OCI-LY1 (cell line): ENCODE results near the gene WNK4.

ENCODE experiments used
- EZH2 ChIP-seq: fragments of 200-600 bp; sonication (generic), shearing (Covaris generic); IDR thresholded peaks from 2 replicates; pipeline ENCODE4 v1.8.0; 2017; ENCODE audit warnings: borderline replicate concordance, mixed run types, mild to moderate bottlenecking, antibody characterized with exemption, low read length, moderate library complexity, mixed read lengths
- TF ChIP-seq, protein P1 (sequence below): fragments of 200-600 bp; sonication (generic), shearing (Covaris generic); IDR thresholded peaks from 2 replicates; pipeline ENCODE4 v1.5.1; 2017; ENCODE audit warnings: mild to moderate bottlenecking, antibody characterized with exemption, low read length, moderate library complexity, mixed read lengths

DNA sequence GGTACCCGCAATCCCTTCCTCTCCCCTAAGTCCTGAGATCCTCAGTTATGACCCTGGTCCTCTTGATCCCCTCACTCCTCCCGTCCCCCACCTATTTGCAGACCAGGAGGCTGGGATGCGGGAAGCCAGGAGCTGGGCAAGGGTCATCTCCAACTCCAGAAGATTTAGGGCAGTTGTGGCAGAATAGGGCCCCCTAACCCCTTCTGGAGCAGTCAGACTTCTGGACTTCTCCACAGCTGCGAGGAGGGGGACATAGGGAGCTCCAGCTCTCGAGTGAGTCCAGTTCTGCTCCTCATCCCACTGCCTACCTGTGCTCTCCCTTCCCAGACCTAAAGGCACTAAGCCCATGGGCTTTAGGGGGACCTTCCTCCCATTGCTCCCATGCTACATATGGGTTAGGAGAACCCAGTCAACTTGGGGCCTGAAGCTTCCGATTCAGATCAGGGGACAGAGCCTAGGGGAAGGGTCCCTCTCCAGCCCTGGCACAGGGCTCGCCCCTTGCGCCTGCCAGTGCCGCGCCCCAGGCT is 1.3 kb downstream of the WNK4 start:
- no peak for TF ChIP-seq EZH2
- TF ChIP-seq, protein P1, sequence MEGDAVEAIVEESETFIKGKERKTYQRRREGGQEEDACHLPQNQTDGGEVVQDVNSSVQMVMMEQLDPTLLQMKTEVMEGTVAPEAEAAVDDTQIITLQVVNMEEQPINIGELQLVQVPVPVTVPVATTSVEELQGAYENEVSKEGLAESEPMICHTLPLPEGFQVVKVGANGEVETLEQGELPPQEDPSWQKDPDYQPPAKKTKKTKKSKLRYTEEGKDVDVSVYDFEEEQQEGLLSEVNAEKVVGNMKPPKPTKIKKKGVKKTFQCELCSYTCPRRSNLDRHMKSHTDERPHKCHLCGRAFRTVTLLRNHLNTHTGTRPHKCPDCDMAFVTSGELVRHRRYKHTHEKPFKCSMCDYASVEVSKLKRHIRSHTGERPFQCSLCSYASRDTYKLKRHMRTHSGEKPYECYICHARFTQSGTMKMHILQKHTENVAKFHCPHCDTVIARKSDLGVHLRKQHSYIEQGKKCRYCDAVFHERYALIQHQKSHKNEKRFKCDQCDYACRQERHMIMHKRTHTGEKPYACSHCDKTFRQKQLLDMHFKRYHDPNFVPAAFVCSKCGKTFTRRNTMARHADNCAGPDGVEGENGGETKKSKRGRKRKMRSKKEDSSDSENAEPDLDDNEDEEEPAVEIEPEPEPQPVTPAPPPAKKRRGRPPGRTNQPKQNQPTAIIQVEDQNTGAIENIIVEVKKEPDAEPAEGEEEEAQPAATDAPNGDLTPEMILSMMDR: no peak
